ENCODE measurements around the gene CNTLN. TPM values are rescaled to one million over a fixed set of nuclear protein-coding genes. Genes with fewer than 3 reads are reported as not detected.
"Not testable (repeated sequence)": the region's sequence is repeated elsewhere in the genome, so short reads cannot be mapped to it uniquely, and the experiment has no call there.

The CNTLN gene
- polyA plus RNA-seq, 2 of the 4 experiments (the other 2 are of a cell fraction), result 8.5 to 11.9 TPM

DNA sequence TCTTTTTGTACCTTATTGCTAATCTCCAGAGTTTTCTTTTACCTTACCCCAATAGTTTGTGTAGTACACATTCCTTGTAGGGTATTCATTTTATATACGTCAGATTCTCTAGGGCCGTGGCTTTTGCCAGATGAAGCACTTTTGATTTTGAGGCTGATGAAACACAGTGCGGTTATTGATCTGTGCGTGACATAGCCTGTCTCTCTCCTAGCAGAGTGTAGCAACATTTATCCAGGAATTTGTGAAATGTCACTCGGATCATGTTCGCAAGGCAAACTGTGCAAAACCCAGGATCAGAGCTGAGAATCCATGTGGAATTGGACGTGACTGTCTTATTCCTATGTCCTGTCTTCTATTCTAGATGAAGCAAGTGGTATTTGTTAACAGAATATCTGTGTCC, 302.0 kb downstream of the CNTLN start:
- ATAC-seq, result no peak
- Histone ChIP-seq H3K9me3 (peaks cover 3% of the 10 kb centered on the region; the same call in 1 of the 3 replicates), H3K27ac (no peak overlapping the region), H3K4me2 (no peak overlapping the region), H3K4me3 (no peak overlapping the region), H3K4me1 (no peaks in the 10 kb centered on the region)
- WGBS (ENCODE audit: missing lambda C conversion rate), result 84% methylated on average over 7 of the region's 7 CpGs
- DNase-seq (ENCODE audit: low read depth in 1 of 2, low spot score in 1 of 2), result no peak
- CTCF ChIA-PET, result no interaction called here
- TF ChIP-seq FOXS1 (CRISPR knock-in tag; IDR thresholded peaks at IDR 0.05) (no peak), HOXB13 (CRISPR knock-in tag; IDR thresholded peaks at IDR 0.05; ENCODE audit: low read depth) (no peak), ESRRA (IDR thresholded peaks at IDR 0.05; ENCODE audit: borderline replicate concordance, low read length) (no peak), FOSL2 (IDR thresholded peaks at IDR 0.05) (no peak), FOSL2 (CRISPR knock-in tag; IDR thresholded peaks at IDR 0.05) (no peak), JUNB (IDR thresholded peaks at IDR 0.05) (no peak), EP300 (IDR thresholded peaks at IDR 0.05) (no peak), EHF (CRISPR knock-in tag; IDR thresholded peaks at IDR 0.05) (no peak), ZSCAN20 (CRISPR knock-in tag; IDR thresholded peaks at IDR 0.05) (no peak), NPAS2 (CRISPR knock-in tag; IDR thresholded peaks at IDR 0.05; ENCODE audit: borderline replicate concordance) (no peak)
- TF ChIP-seq, protein P1, sequence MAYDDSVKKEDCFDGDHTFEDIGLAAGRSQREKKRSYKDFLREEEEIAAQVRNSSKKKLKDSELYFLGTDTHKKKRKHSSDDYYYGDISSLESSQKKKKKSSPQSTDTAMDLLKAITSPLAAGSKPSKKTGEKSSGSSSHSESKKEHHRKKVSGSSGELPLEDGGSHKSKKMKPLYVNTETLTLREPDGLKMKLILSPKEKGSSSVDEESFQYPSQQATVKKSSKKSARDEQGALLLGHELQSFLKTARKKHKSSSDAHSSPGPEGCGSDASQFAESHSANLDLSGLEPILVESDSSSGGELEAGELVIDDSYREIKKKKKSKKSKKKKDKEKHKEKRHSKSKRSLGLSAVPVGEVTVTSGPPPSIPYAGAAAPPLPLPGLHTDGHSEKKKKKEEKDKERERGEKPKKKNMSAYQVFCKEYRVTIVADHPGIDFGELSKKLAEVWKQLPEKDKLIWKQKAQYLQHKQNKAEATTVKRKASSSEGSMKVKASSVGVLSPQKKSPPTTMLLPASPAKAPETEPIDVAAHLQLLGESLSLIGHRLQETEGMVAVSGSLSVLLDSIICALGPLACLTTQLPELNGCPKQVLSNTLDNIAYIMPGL (CRISPR knock-in tag; IDR thresholded peaks at IDR 0.05; ENCODE audit: borderline replicate concordance), result no peak
- POLR2A ChIA-PET, result no interaction called here
- FAIRE-seq, result no peak

DNA sequence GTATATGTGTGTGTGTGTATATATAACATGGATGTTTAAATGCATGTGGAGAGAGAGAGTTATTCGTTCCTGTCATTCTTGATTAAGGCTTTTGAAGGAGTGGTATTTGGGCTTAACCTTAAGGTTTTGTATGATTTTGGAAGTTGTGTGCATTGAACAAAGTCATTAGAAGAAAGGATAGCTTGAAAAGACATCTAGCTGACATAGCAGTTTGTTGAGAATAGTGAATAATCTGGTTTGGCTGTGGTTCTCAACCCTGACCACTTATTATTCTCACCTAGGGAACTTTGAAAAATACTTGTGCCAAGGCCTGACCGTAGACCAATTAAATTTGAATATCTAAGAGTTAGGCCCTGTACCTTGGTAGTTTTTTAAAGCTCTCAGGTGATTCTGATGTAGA, 303.0 kb downstream of the CNTLN start:
- WGBS (ENCODE audit: missing lambda C conversion rate), result 90% methylated on average over 2 of the region's 2 CpGs
- DNase-seq (ENCODE audit: low read depth in 1 of 2, low spot score in 1 of 2) (no peak), ATAC-seq (no peak), FAIRE-seq (no peak)
- Histone ChIP-seq H3K9me3 (peaks cover 3% of the 10 kb centered on the region; the same call in 1 of the 3 replicates), H3K4me3 (no peak overlapping the region), H3K27ac (no peak overlapping the region), H3K4me2 (no peak overlapping the region), H3K4me1 (no peaks in the 10 kb centered on the region)
- TF ChIP-seq, protein P2, sequence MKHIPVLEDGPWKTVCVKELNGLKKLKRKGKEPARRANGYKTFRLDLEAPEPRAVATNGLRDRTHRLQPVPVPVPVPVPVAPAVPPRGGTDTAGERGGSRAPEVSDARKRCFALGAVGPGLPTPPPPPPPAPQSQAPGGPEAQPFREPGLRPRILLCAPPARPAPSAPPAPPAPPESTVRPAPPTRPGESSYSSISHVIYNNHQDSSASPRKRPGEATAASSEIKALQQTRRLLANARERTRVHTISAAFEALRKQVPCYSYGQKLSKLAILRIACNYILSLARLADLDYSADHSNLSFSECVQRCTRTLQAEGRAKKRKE (CRISPR knock-in tag; IDR thresholded peaks at IDR 0.05; ENCODE audit: low read depth), result no peak
- TF ChIP-seq MAFK (IDR thresholded peaks at IDR 0.05; ENCODE audit: partially characterized antibody) (peak; percentile 56), RCOR1 (IDR thresholded peaks at IDR 0.05; ENCODE audit: low read depth, low read length) (no peak)
- POLR2A ChIA-PET, result no interaction called here
- CTCF ChIA-PET, result no interaction called here

DNA sequence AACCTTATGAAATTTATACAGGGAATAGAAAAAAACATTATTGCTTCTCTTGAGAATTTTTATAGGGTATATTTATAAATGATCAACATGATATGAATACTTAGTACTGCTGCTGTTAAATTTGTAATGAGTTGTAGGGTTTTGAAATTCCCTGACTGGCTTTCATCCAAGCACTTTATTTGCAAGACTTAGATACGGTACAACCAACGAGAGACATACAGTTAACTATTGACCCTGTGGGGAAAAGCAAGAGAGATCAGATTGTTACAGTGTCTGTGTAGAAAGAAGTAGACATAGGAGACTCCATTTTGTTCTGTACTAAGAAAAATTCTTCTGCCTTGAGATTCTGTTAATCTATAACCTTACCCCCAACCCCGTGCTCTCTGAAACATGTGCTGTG, 310.3 kb downstream of the CNTLN start:
- CTCF ChIA-PET; H3K4me3 ChIP-seq; H3K9me3 ChIP-seq; H3K27ac ChIP-seq; DNase-seq (ENCODE audit: low read depth in 1 of 2, low spot score in 1 of 2); ATAC-seq; FAIRE-seq; POLR2A ChIA-PET; H3K4me2 ChIP-seq; H3K4me1 ChIP-seq: not testable (repeated sequence)
- 56% methylated on average over 3 of the region's 3 CpGs for WGBS (ENCODE audit: missing lambda C conversion rate)

DNA sequence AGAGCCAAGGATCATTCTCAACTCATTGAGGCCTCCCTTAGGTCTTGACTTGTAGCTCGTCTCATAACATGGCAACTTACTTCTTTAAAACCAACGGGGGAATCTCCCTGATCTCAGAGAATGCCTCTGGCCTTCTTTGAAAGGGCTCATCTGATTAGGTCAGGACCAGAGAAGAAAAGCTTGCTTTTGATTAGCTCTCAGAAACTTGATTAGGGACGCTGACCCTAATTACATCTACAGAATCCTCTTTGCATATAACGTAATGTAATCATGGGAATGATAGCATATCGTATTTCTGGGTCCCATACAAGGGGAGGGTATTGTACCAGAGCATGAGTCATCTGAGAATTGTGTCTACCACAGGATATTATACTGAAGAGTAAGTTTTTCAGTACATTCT, 318.9 kb downstream of the CNTLN start:
- FAIRE-seq (no peak), DNase-seq (ENCODE audit: low read depth in 1 of 2, low spot score in 1 of 2) (no peak), ATAC-seq (no peak)
- ChIA-PET POLR2A (no interaction called here), CTCF (no interaction called here)
- 91% methylated on average over 5 of the region's 5 CpGs for WGBS (ENCODE audit: missing lambda C conversion rate)
- no peaks in the 10 kb centered on the region for H3K4me1 ChIP-seq
- H3K27ac ChIP-seq, result no peak overlapping the region
- TF ChIP-seq CBX2 (IDR thresholded peaks at IDR 0.05; ENCODE audit: borderline replicate concordance, low read depth) (no peak), CBX8 (IDR thresholded peaks at IDR 0.05) (no peak), EHMT2 (IDR thresholded peaks at IDR 0.05; ENCODE audit: low read depth) (no peak), SMC3 (IDR thresholded peaks at IDR 0.05) (no peak), FOSL2 (IDR thresholded peaks at IDR 0.05) (no peak), FOSL2 (CRISPR knock-in tag; IDR thresholded peaks at IDR 0.05) (no peak), ZFP36 (IDR thresholded peaks at IDR 0.05; ENCODE audit: borderline replicate concordance, partially characterized antibody) (no peak), RNF2 (IDR thresholded peaks at IDR 0.05; ENCODE audit: borderline replicate concordance, low read depth) (no peak), EP300 (IDR thresholded peaks at IDR 0.05) (no peak), SREBF2 (IDR thresholded peaks at IDR 0.05) (no peak), HEYL (CRISPR knock-in tag; IDR thresholded peaks at IDR 0.05) (no peak), CHD2 (IDR thresholded peaks at IDR 0.05; ENCODE audit: low read length, partially characterized antibody) (no peak), TFCP2L1 (CRISPR knock-in tag; IDR thresholded peaks at IDR 0.05) (no peak), NR3C1 (IDR thresholded peaks at IDR 0.05) (no peak), HOXB13 (CRISPR knock-in tag; IDR thresholded peaks at IDR 0.05; ENCODE audit: low read depth) (no peak), POLR2AphosphoS2 (conservative IDR thresholded peaks at IDR 0.05; ENCODE audit: low read length) (no peak)
- TF ChIP-seq, protein P3, sequence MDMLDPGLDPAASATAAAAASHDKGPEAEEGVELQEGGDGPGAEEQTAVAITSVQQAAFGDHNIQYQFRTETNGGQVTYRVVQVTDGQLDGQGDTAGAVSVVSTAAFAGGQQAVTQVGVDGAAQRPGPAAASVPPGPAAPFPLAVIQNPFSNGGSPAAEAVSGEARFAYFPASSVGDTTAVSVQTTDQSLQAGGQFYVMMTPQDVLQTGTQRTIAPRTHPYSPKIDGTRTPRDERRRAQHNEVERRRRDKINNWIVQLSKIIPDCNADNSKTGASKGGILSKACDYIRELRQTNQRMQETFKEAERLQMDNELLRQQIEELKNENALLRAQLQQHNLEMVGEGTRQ (IDR thresholded peaks at IDR 0.05), result no peak
- TF ChIP-seq, protein P4, sequence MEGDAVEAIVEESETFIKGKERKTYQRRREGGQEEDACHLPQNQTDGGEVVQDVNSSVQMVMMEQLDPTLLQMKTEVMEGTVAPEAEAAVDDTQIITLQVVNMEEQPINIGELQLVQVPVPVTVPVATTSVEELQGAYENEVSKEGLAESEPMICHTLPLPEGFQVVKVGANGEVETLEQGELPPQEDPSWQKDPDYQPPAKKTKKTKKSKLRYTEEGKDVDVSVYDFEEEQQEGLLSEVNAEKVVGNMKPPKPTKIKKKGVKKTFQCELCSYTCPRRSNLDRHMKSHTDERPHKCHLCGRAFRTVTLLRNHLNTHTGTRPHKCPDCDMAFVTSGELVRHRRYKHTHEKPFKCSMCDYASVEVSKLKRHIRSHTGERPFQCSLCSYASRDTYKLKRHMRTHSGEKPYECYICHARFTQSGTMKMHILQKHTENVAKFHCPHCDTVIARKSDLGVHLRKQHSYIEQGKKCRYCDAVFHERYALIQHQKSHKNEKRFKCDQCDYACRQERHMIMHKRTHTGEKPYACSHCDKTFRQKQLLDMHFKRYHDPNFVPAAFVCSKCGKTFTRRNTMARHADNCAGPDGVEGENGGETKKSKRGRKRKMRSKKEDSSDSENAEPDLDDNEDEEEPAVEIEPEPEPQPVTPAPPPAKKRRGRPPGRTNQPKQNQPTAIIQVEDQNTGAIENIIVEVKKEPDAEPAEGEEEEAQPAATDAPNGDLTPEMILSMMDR (IDR thresholded peaks at IDR 0.05), result no peak
- no peak overlapping the region for H3K4me3 ChIP-seq
- no peaks in the 10 kb centered on the region for H3K9me3 ChIP-seq
- H3K4me2 ChIP-seq, result no peak overlapping the region
